GM19438 (cell line): ENCODE measurements around the gene PTPRN2.
"Not testable (repeated sequence)": the region's sequence is repeated elsewhere in the genome, so short reads cannot be mapped to it uniquely, and the experiment has no call there.

Experiments used
- ATAC-seq: cut with Tn5 transposase; IDR thresholded peaks from one replicate; pipeline ENCODE4 v1.9.1; 2021; ENCODE audit warnings: low read depth; ENCODE audit not compliant: unreplicated experiment

Gene PTPRN2

GRCh38 chr7:157514746-157515145, 1072.9 kb downstream of the PTPRN2 start:
- ATAC-seq = no peak

GRCh38 chr7:157514306-157514705, 1073.3 kb downstream of the PTPRN2 start:
- ATAC-seq = no peak

- no peak for ATAC-seq
Observed at GRCh38 chr7:157513682-157514081, 1073.9 kb downstream of the PTPRN2 start.

GRCh38 chr7:157513162-157513621, 1074.4 kb downstream of the PTPRN2 start:
- ATAC-seq = no peak

GRCh38 chr7:157509226-157509625, 1078.4 kb downstream of the PTPRN2 start:
- ATAC-seq = no peak

GRCh38 chr7:157508477-157508881, 1079.1 kb downstream of the PTPRN2 start:
- ATAC-seq = no peak

- ATAC-seq = no peak
Observed at GRCh38 chr7:157507987-157508386, 1079.6 kb downstream of the PTPRN2 start.

- no peak for ATAC-seq
Observed at GRCh38 chr7:157506268-157506667, 1081.4 kb downstream of the PTPRN2 start.

GRCh38 chr7:157505646-157506045, 1082.0 kb downstream of the PTPRN2 start:
- no peak for ATAC-seq

GRCh38 chr7:157503229-157503628, 1084.4 kb downstream of the PTPRN2 start:
- no peak for ATAC-seq

GRCh38 chr7:157502701-157503111, 1084.9 kb downstream of the PTPRN2 start:
- ATAC-seq = no peak

- ATAC-seq = no peak
Observed at GRCh38 chr7:157501581-157501980, 1086.0 kb downstream of the PTPRN2 start.

- not testable (repeated sequence) for ATAC-seq
Observed at GRCh38 chr7:157500989-157501540, 1086.6 kb downstream of the PTPRN2 start.

GRCh38 chr7:157500171-157500960, 1087.3 kb downstream of the PTPRN2 start:
- ATAC-seq = no peak

GRCh38 chr7:157499835-157500153, 1087.8 kb downstream of the PTPRN2 start:
- no peak for ATAC-seq

- ATAC-seq = no peak
Observed at GRCh38 chr7:157499121-157499834, 1088.3 kb downstream of the PTPRN2 start.

- no peak for ATAC-seq
Observed at GRCh38 chr7:157498657-157499056, 1089.0 kb downstream of the PTPRN2 start.

GRCh38 chr7:157497744-157498651, 1089.6 kb downstream of the PTPRN2 start:
- ATAC-seq = no peak

GRCh38 chr7:157497367-157497743, 1090.3 kb downstream of the PTPRN2 start:
- no peak for ATAC-seq

- no peak for ATAC-seq
Observed at GRCh38 chr7:157496416-157497275, 1091.0 kb downstream of the PTPRN2 start.
